Activated CD8-positive, alpha-beta T cell treated with anti-CD3 and anti-CD28 coated beads for 36 hours (primary cell): ENCODE results near the gene CEP131. TPM values are rescaled to one million over a fixed set of nuclear protein-coding genes. Genes with fewer than 3 reads are reported as not detected.
"Not testable (repeated sequence)": the region's sequence is repeated elsewhere in the genome, so short reads cannot be mapped to it uniquely, and the experiment has no call there.

ENCODE experiments used
- ATAC-seq: fragments of 200-7000 bp; cut with Tn5 transposase; one replicate; pipeline ENCODE4 v1.10.0; 2021; ENCODE audit warnings: mild to moderate bottlenecking, moderate library complexity
- CTCF ChIA-PET: fragments of 350-600 bp; sonication (Branson Sonifier 250); formaldehyde crosslinking; loops from one replicate; lab custom pipeline; 2021; ENCODE audit warnings: antibody characterized with exemption; lab: Charles Lee
- POLR2A ChIA-PET: fragments of 350-600 bp; sonication (Branson Sonifier 250); formaldehyde crosslinking; loops from one replicate; lab custom pipeline; 2021; ENCODE audit warnings: antibody characterized with exemption; lab: Charles Lee
- DNase-seq: peaks from one replicate; pipeline ENCODE4 v3.0.0-alpha.2; 2020
- H3K27ac Mint-ChIP-seq: one replicate; pipeline ENCODE4 v1.8.0; 2021; ENCODE audit warnings: mild to moderate bottlenecking, mixed read lengths
- H3K27me3 Mint-ChIP-seq: one replicate; pipeline ENCODE4 v1.8.0; 2021; ENCODE audit warnings: mixed read lengths
- H3K36me3 Mint-ChIP-seq: one replicate; pipeline ENCODE4 v1.8.0; 2021; ENCODE audit warnings: low read depth, mixed read lengths
- H3K4me1 Mint-ChIP-seq: one replicate; pipeline ENCODE4 v1.8.0; 2021; ENCODE audit warnings: low read depth, mixed read lengths
- H3K4me3 Mint-ChIP-seq: one replicate; pipeline ENCODE4 v1.8.0; 2021; ENCODE audit warnings: mild to moderate bottlenecking, moderate library complexity, mixed read lengths
- H3K9me3 Mint-ChIP-seq: one replicate; pipeline ENCODE4 v1.8.0; 2021; ENCODE audit warnings: mixed read lengths
- intact Hi-C: fragments of 100-400 bp; cut with micrococcal nuclease; formaldehyde crosslinking; loops from one replicate; pipeline ENCODE4 v1.10.0; 2022
- total RNA-seq, 2 experiments: library from RNA; stranded (reverse); gene quantifications; one replicate each; pipeline ENCODE4 v1.2.3, GENCODE V29; 2021
- TF ChIP-seq, protein P1 (sequence below): fragments of 200-600 bp; IDR thresholded peaks from one replicate; pipeline ENCODE4 v1.8.0; 2022; ENCODE audit warnings: antibody characterized with exemption, mild to moderate bottlenecking

CEP131 gene
- total RNA-seq, 2 experiments from 2014 or later: 7.9 to 10.9 TPM

DNA sequence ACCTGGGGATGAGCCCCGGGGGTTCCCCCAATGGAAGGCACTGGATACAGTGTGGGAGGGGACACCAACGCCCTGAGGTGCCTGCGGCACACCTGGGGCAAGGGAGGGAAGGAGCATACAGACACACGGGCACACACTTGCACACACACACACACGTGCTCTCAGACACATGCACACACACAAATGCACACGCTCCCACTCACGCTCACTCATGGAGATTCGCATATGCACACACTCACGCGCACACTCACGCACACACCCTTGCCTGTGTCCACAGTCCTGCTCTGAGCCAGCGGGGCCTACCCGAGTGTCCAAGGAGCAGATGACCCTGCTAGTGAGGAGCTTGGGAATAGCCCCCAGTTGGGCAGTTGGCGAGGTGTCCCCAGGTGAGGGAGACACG lies 74.2 kb downstream of the CEP131 start:
- no peaks in the 10 kb centered on the region for H3K36me3 Mint-ChIP-seq
- no peak overlapping the region for H3K4me3 Mint-ChIP-seq
- ChIA-PET CTCF (no interaction called here), POLR2A (no interaction called here)
- H3K9me3 Mint-ChIP-seq: no peaks in the 10 kb centered on the region
- no peak for DNase-seq
- peaks cover 2% of the 10 kb centered on the region for H3K27me3 Mint-ChIP-seq
- intact Hi-C loops: no loop called here
- no peaks in the 10 kb centered on the region for H3K4me1 Mint-ChIP-seq
- TF ChIP-seq, protein P1, sequence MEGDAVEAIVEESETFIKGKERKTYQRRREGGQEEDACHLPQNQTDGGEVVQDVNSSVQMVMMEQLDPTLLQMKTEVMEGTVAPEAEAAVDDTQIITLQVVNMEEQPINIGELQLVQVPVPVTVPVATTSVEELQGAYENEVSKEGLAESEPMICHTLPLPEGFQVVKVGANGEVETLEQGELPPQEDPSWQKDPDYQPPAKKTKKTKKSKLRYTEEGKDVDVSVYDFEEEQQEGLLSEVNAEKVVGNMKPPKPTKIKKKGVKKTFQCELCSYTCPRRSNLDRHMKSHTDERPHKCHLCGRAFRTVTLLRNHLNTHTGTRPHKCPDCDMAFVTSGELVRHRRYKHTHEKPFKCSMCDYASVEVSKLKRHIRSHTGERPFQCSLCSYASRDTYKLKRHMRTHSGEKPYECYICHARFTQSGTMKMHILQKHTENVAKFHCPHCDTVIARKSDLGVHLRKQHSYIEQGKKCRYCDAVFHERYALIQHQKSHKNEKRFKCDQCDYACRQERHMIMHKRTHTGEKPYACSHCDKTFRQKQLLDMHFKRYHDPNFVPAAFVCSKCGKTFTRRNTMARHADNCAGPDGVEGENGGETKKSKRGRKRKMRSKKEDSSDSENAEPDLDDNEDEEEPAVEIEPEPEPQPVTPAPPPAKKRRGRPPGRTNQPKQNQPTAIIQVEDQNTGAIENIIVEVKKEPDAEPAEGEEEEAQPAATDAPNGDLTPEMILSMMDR: no peak
- no peak overlapping the region for H3K27ac Mint-ChIP-seq
- no peak for ATAC-seq

DNA sequence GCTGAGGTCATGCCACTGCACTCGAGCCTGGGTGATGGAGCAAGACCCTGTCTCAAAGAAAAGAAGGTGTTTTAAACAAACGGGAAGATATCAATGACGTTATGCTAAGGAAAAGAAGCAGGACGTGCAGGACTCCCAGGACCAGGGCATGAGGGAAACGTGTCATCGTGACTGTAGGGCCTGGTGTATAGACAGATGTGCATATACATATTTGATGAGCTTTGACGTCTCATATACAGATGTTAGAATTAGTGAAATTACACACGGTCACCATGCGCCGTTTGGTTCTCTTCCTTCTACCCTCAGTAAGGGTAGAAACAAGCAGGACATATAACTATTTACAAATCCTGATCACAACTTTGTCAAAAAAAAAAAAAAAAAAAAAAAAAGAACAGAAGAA lies 75.1 kb downstream of the CEP131 start:
- ChIA-PET CTCF (no interaction called here), POLR2A (no interaction called here)

DNA sequence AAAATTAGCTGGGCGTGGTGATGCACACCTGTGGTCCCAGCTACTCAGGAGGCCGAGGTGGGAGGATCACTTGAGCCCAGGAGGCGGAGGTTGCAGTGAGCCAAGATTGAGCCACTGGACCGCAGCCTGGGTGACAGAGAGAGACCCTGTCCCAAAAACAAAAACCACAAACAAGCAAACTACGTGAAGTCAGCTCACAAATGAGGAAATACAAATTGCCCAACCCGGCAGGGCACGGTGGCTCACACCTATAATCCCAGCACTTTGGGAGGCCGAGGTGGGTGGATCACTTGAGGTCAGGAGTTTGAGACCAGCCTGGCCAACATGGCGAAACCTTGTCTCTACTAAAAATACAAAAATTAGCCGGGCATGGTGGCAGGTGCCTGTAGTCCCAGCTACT lies 76.6 kb downstream of the CEP131 start:
- POLR2A ChIA-PET, H3K27ac Mint-ChIP-seq, H3K36me3 Mint-ChIP-seq, intact Hi-C loops, H3K4me3 Mint-ChIP-seq, H3K27me3 Mint-ChIP-seq, H3K4me1 Mint-ChIP-seq, ATAC-seq, H3K9me3 Mint-ChIP-seq, CTCF ChIA-PET, DNase-seq: not testable (repeated sequence)

More for the DNA sequence above, 75.1 kb downstream of the CEP131 start:
- no peaks in the 10 kb centered on the region for H3K36me3 Mint-ChIP-seq
- H3K27me3 Mint-ChIP-seq: peaks cover 2% of the 10 kb centered on the region
- no peak overlapping the region for H3K4me3 Mint-ChIP-seq
- DNase-seq: no peak
- TF ChIP-seq, protein P1: no peak
- ATAC-seq: no peak
- H3K9me3 Mint-ChIP-seq: no peaks in the 10 kb centered on the region
- intact Hi-C loops: no loop called here
- no peaks in the 10 kb centered on the region for H3K4me1 Mint-ChIP-seq
- no peak overlapping the region for H3K27ac Mint-ChIP-seq

DNA sequence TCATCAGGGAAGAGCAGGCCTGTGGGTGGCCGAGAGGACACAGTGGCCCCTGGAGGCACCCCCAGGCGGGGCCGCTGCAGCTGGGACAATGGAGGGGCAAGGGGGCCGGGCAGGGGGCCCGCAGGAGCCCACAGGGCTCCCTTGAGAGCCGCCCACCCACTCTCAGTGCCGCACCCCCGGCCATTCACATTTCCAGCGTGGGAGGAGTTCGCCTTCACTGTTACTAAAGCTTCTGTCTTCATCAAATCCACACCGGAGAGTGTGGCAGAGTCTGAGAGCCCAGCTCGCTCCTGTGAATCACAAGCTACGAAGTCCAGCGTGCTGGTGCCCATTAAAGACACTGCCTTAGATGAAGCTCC lies 78.4 kb downstream of the CEP131 start:
- Mint-ChIP-seq H3K27ac (no peak overlapping the region), H3K9me3 (no peaks in the 10 kb centered on the region), H3K4me1 (no peaks in the 10 kb centered on the region), H3K4me3 (no peak overlapping the region), H3K27me3 (peaks cover 2% of the 10 kb centered on the region), H3K36me3 (no peaks in the 10 kb centered on the region)
- DNase-seq (no peak), ATAC-seq (no peak)
- ChIA-PET CTCF (interaction anchor here (0.7 to 5.0 kb wide), 7 partner anchors 11 to 340 kb away, joined by 3 to 30 read pairs (median 3); partner anchors contain the start of genes NDUFAF8 and TEPSIN), POLR2A (no interaction called here)
- intact Hi-C loops: loop anchor here (5.0 kb wide), 1 partner anchor 98 kb away; no protein-coding TSS in a partner anchor
- TF ChIP-seq, protein P1: no peak

DNA sequence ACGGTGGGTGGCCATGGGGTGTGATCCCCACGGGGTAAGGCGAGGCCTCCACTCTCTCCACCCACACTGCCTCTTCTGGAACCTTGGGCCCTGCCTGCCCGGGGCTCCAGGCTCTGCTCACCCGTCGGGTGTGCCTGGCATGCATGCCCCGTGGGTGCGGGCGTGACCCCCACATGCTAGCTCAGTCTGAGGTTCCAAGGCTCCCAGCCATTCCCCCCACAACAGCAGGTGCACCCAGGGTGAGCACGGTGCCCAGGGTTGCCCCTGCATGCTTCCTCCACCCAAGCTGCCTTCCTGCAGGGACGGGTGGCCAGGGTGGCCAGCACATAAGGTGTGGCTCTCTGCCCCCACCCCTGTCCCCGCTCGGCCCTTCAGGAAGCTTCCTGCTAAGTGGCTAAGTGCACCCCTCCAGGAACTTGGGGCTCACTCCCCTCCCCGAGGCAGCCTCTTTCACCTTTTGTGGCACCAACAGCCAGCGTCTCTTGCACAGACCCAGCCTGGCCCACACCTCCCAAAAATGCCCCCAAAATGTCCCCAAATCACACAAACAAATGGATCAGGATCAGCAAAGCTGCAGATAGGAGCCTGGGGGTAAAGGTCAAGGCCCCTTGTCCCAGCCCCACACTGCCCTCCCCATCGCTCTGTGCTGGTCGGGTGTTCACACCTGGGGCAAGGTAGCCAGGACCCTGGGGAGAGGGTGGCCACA lies 78.9 kb downstream of the CEP131 start:
- no peak overlapping the region for H3K4me3 Mint-ChIP-seq
- POLR2A ChIA-PET: no interaction called here
- DNase-seq (no peak), ATAC-seq (no peak)
- peaks cover 3% of the 10 kb centered on the region for H3K9me3 Mint-ChIP-seq
- TF ChIP-seq, protein P1: no peak
- intact Hi-C loops: loop anchor here (5.0 kb wide), 1 partner anchor 98 kb away; no protein-coding TSS in a partner anchor
- H3K27me3 Mint-ChIP-seq: peaks cover 2% of the 10 kb centered on the region
- H3K4me1 Mint-ChIP-seq: no peaks in the 10 kb centered on the region
- no peak overlapping the region for H3K27ac Mint-ChIP-seq
- no peaks in the 10 kb centered on the region for H3K36me3 Mint-ChIP-seq
- CTCF ChIA-PET: interaction anchor here (1.0 to 5.0 kb wide), 7 partner anchors 12 to 341 kb away, joined by 3 to 30 read pairs (median 3); partner anchors contain the start of genes NDUFAF8 and TEPSIN
